HL-60 (cell line): ENCODE measurements around the gene HEPACAM.

Source experiments
- DNase-seq, 2 experiments: peaks; one replicate each; pipeline ENCODE4 v3.0.0-alpha.2; 2010 to 2020; ENCODE audit warnings: low read depth in 1 of 2, low spot score in 1 of 2
- H3K27ac ChIP-seq: fragments of 250-450 bp; sonication (Bioruptor Pico); replicated peaks from 2 replicates; pipeline ENCODE4 v1.5.1; 2020; ENCODE audit warnings: mild to moderate bottlenecking, moderate library complexity
- H3K27me3 ChIP-seq: fragments of 250-450 bp; sonication (Bioruptor Pico); 2 replicates; pipeline ENCODE4 v1.5.1; 2021; ENCODE audit warnings: mild to moderate bottlenecking, moderate library complexity; ENCODE audit not compliant: insufficient read depth, poor library complexity, severe bottlenecking
- H3K4me3 ChIP-seq: replicated peaks from 2 replicates; pipeline ENCODE4 v1.5.1; 2011; ENCODE audit warnings: mild to moderate bottlenecking, control low read depth, low read length; ENCODE audit not compliant: insufficient read depth
- GABPA ChIP-seq: IDR thresholded peaks from 2 replicates; pipeline ENCODE4 v1.6.1; 2012; ENCODE audit warnings: low read depth
- SPI1 ChIP-seq: IDR thresholded peaks from 2 replicates; pipeline ENCODE4 v1.6.1; 2012; ENCODE audit warnings: low read depth, mild to moderate bottlenecking, borderline replicate concordance

HEPACAM gene

DNA sequence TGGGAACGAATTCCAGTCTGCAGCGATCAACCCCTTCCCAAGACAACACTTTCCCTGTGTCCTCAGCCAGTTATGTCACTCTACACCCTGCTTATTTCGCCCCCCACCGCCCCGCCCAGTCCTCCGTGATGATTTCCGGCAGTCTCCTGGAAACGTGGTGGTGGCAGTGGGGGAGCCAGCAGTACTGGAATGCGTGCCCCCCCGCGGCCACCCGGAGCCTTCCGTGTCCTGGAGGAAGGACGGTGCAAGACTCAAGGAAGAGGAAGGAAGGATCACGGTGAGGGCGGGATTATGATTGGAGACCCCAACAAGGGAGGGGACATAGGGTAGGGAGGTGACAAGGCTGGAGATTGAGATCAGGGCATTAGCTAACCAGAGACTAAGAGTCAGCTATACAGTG is 66.5 kb downstream of the HEPACAM start:
- TF ChIP-seq GABPA (no peak), SPI1 (no peak)
- DNase-seq: no peak
- no peak overlapping the region for H3K27ac ChIP-seq
- H3K27me3 ChIP-seq: peaks cover 71% of the 10 kb centered on the region
- H3K4me3 ChIP-seq: no peak overlapping the region
